Stimulated activated CD4-positive, alpha-beta T cell treated with anti-CD3 and anti-CD28 coated beads, Interleukin-12 subunit alpha, Interleukin-12 subunit beta, amount 100 ng/mL, for 24 hours (primary cell): ENCODE results near the gene CACNG4.

Experiments
- DNase-seq, 2 experiments: peaks; one replicate each; pipeline ENCODE4 v3.0.0-alpha.2; 2020; ENCODE audit warnings: low read depth in 2 of 2

Gene CACNG4

GRCh38 chr17:66985338-66986237 lies 21.1 kb downstream of the CACNG4 start:
- DNase-seq: no peak

- no peak for DNase-seq
Observed at GRCh38 chr17:66986659-66987058, 22.2 kb downstream of the CACNG4 start.

- no peak for DNase-seq
Observed at GRCh38 chr17:66987059-66987616, 22.6 kb downstream of the CACNG4 start.

GRCh38 chr17:66988069-66988798 lies 23.7 kb downstream of the CACNG4 start:
- DNase-seq: no peak

- no peak for DNase-seq
Observed at GRCh38 chr17:66989076-66989475, 24.6 kb downstream of the CACNG4 start.

GRCh38 chr17:66989579-66989978 lies 25.1 kb downstream of the CACNG4 start:
- no peak for DNase-seq

GRCh38 chr17:66990047-66990446 lies 25.5 kb downstream of the CACNG4 start:
- DNase-seq: no peak

GRCh38 chr17:66992911-66993442 lies 28.5 kb downstream of the CACNG4 start:
- no peak for DNase-seq

- DNase-seq: no peak
Observed at GRCh38 chr17:66994361-66994760, 29.9 kb downstream of the CACNG4 start.

- DNase-seq: no peak
Observed at GRCh38 chr17:66994930-66995535, 30.5 kb downstream of the CACNG4 start.

GRCh38 chr17:66995944-66996343 lies 31.4 kb downstream of the CACNG4 start:
- no peak for DNase-seq

- DNase-seq: no peak
Observed at GRCh38 chr17:66996926-66997325, 32.4 kb downstream of the CACNG4 start.

GRCh38 chr17:67003231-67003630 lies 38.7 kb downstream of the CACNG4 start:
- no peak for DNase-seq

- no peak for DNase-seq
Observed at GRCh38 chr17:67004181-67004580, 39.7 kb downstream of the CACNG4 start.

GRCh38 chr17:67007266-67007665 lies 42.8 kb downstream of the CACNG4 start:
- no peak for DNase-seq

GRCh38 chr17:67008101-67008500 lies 43.6 kb downstream of the CACNG4 start:
- DNase-seq: no peak

GRCh38 chr17:67011527-67012175 lies 47.1 kb downstream of the CACNG4 start:
- no peak for DNase-seq

GRCh38 chr17:67013891-67014290 lies 49.4 kb downstream of the CACNG4 start:
- no peak for DNase-seq

- DNase-seq: no peak
Observed at GRCh38 chr17:67015001-67015400, 50.5 kb downstream of the CACNG4 start.

- DNase-seq: no peak
Observed at GRCh38 chr17:67016039-67016762, 51.7 kb downstream of the CACNG4 start.

- no peak for DNase-seq
Observed at GRCh38 chr17:67017910-67018309, 53.4 kb downstream of the CACNG4 start.
